ENCODE results near the gene CXCR5.

CXCR5 gene

DNA sequence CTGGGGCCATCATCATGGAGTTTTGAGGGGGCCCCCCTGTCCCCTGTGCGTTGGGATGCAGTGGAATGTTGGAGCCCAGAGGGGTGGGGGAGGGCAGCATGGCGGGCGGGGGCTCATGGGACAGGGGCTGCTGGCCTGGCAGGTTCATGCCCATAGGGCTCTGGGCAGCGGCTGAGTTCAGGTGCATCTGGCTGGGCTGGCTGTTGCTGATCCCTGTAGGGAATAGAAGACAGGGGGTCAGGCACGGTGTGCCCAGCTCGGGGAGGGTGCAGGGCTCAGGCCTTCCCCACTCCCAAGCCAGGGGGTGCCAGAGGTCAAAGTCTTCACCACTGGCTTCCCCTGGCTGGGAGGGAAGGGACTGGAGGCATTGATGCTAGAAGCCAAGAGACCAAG lies 15.6 kb downstream of the CXCR5 start:
- Histone ChIP-seq H3K36me3 (ENCODE audit: control insufficient read depth, insufficient read depth, low read length) (no peaks in the 10 kb centered on the region), H3K9ac (no peak overlapping the region), H3K4me3 (ENCODE audit: low read depth, low read length) (no peak overlapping the region), H3K9me3 (ENCODE audit: control insufficient read depth, low read length) (no peaks in the 10 kb centered on the region), H2AFZ (no peak overlapping the region), H3K4me1 (no peaks in the 10 kb centered on the region), H3K27ac (no peak overlapping the region), H3K79me2 (no peaks in the 10 kb centered on the region), H3K4me2 (ENCODE audit: low read length) (no peak overlapping the region), H3K27me3 (ENCODE audit: control insufficient read depth, insufficient read depth, low read length) (no peaks in the 10 kb centered on the region)
- TF ChIP-seq, protein P1, sequence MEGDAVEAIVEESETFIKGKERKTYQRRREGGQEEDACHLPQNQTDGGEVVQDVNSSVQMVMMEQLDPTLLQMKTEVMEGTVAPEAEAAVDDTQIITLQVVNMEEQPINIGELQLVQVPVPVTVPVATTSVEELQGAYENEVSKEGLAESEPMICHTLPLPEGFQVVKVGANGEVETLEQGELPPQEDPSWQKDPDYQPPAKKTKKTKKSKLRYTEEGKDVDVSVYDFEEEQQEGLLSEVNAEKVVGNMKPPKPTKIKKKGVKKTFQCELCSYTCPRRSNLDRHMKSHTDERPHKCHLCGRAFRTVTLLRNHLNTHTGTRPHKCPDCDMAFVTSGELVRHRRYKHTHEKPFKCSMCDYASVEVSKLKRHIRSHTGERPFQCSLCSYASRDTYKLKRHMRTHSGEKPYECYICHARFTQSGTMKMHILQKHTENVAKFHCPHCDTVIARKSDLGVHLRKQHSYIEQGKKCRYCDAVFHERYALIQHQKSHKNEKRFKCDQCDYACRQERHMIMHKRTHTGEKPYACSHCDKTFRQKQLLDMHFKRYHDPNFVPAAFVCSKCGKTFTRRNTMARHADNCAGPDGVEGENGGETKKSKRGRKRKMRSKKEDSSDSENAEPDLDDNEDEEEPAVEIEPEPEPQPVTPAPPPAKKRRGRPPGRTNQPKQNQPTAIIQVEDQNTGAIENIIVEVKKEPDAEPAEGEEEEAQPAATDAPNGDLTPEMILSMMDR (IDR thresholded peaks at IDR 0.05): no peak

DNA sequence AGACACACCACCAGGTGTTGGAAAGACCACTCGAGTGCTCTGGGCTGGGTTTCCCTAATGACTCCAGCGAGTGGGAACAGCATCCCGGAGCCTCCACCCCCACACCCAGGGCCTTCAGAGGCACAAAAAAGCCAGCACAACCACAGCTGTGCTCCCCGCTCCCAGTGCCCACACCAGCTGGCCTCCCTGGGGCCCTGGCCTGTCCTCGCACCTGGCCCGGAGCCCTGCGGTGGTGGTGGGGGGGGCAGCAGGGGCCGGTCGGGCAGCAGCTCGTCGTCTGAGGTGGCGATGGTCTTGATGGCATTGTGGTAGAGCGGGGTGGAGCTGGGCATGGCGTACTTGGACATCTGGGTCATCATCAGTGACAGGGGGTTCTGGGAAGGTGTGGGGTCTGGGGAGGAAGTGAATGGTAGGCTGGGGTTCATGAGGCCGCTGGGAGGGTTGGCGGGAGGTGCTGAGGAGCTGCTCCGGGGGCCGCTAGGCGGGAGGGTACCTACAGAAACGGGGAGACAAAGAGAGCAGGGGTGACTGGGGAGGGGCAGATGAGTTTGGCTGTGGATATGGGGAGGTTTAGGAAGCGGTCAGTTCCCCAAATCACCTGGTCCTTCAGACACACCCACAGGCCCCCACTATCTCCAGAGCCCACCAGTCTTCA lies 16.1 kb downstream of the CXCR5 start:
- no peak overlapping the region for H3K27ac ChIP-seq
- TF ChIP-seq, protein P1 (IDR thresholded peaks at IDR 0.05): no peak
- no peak overlapping the region for H3K4me3 ChIP-seq (ENCODE audit: low read depth, low read length)
- no peaks in the 10 kb centered on the region for H3K36me3 ChIP-seq (ENCODE audit: control insufficient read depth, insufficient read depth, low read length)
- H3K4me2 ChIP-seq (ENCODE audit: low read length): no peak overlapping the region
- H3K27me3 ChIP-seq (ENCODE audit: control insufficient read depth, insufficient read depth, low read length): no peaks in the 10 kb centered on the region
- no peaks in the 10 kb centered on the region for H3K9me3 ChIP-seq (ENCODE audit: control insufficient read depth, low read length)
- no peaks in the 10 kb centered on the region for H3K79me2 ChIP-seq
- no peak overlapping the region for H3K9ac ChIP-seq
- H2AFZ ChIP-seq: no peak overlapping the region
- no peaks in the 10 kb centered on the region for H3K4me1 ChIP-seq

DNA sequence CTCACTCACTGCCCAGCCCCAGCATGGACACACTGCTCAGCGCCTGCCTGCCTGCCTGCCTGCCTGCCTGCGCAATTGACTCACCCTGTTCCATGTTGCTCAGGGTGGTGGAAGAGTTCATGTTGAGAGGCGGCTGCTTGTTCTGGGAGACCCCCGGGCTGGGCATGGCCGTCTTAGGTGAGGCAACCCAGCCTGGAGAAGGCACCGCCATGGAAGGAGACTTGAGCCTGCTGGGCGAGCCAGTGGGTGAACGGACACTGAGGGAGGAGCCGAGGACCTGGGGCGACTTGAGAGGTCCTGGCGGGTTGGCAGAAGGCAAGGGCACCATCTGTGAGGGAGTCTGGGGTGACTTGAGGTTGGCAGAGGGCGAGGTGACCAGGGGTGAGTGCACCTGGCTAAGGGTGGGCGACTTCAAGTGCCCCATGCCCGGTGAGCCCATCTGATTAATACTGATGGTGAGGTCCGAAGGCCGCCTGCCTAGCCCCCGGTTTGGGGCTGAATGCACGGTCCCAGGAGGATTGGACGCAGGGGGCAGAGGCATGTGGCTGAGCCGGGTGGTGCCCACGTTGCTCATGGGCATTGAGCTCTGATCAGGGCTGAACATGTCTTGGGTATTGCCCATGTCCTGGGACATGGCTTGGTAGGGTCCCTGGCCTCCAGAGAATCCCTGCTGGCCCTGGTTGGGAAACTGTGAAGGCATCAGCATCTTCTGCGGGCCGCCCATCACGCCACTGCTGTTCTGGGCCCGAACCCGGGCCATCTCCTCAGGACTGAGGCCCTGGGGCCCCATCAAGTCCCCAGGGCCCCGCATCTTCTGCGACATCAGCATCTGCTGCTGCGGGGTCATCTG lies 17.1 kb downstream of the CXCR5 start:
- Histone ChIP-seq H3K4me2 (ENCODE audit: low read length) (no peak overlapping the region), H3K4me3 (ENCODE audit: low read depth, low read length) (no peak overlapping the region), H2AFZ (no peak overlapping the region), H3K36me3 (ENCODE audit: control insufficient read depth, insufficient read depth, low read length) (no peaks in the 10 kb centered on the region), H3K79me2 (no peaks in the 10 kb centered on the region), H3K27ac (no peak overlapping the region), H3K9ac (no peak overlapping the region), H3K27me3 (ENCODE audit: control insufficient read depth, insufficient read depth, low read length) (no peaks in the 10 kb centered on the region), H3K9me3 (ENCODE audit: control insufficient read depth, low read length) (no peaks in the 10 kb centered on the region), H3K4me1 (no peaks in the 10 kb centered on the region)
- TF ChIP-seq, protein P1 (IDR thresholded peaks at IDR 0.05): no peak

DNA sequence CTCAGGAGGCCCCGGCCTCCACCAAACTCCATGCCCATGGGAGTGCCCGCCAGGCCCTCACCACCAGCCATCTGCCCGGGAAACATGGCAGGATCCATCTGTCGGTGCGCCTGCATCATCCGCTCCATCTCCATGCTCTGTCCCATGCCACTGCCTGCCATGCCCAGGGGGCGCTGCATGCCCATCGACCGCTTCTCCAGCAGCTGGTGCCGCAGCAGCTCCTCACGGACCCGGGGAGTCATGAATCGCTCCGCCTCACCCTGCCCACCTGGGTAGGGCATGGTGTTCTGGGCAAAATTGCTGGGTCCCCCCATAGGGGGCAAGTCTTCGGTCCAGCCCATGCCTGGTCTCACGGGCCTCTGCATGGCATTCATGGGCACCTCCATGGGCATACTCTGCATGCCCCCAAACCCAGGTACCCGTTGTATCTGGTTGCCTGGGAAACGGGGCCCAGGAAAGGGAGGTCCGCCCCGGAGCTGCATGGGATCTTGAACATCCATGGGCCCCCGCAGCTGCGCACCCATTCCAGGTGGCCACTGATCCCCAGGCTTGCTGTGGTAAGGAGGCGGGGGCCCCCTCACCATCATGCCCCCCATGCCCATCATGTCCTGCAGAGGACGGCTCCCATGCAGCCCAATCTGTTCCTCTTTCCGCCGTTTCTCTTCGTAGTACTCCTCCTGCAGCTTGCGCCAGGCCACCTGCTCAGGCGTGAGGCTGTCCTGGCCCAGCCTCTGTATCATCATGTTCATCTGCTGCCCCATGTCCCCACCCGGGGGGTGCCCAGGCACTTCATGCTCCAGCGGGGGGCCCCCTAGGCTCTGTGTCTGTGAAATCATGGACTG lies 18.0 kb downstream of the CXCR5 start:
- H3K36me3 ChIP-seq (ENCODE audit: control insufficient read depth, insufficient read depth, low read length): no peaks in the 10 kb centered on the region
- no peaks in the 10 kb centered on the region for H3K79me2 ChIP-seq
- no peak overlapping the region for H3K9ac ChIP-seq
- no peaks in the 10 kb centered on the region for H3K9me3 ChIP-seq (ENCODE audit: control insufficient read depth, low read length)
- no peak overlapping the region for H3K4me2 ChIP-seq (ENCODE audit: low read length)
- TF ChIP-seq, protein P1 (IDR thresholded peaks at IDR 0.05): no peak
- no peak overlapping the region for H3K27ac ChIP-seq
- H3K4me3 ChIP-seq (ENCODE audit: low read depth, low read length): no peak overlapping the region
- no peaks in the 10 kb centered on the region for H3K27me3 ChIP-seq (ENCODE audit: control insufficient read depth, insufficient read depth, low read length)
- no peak overlapping the region for H2AFZ ChIP-seq
- H3K4me1 ChIP-seq: no peaks in the 10 kb centered on the region

All from parathyroid adenoma (tissue), 2 donors.